DOHH2 (cell line): ENCODE data around the gene CRISPLD2.

Source experiments
- EZH2phosphoT487 ChIP-seq: fragments of 200-600 bp; sonication (generic); IDR thresholded peaks from 2 replicates; pipeline ENCODE4 v1.6.1; 2017; ENCODE audit warnings: borderline replicate concordance, mild to moderate bottlenecking, antibody characterized with exemption, low read length, moderate library complexity, mixed read lengths
- TF ChIP-seq, protein P1 (sequence below): fragments of 200-600 bp; sonication (generic); IDR thresholded peaks from one replicate; pipeline ENCODE4 v1.5.1; 2014; ENCODE audit warnings: antibody characterized with exemption, mild to moderate bottlenecking, low read depth, low read length; ENCODE audit not compliant: poor library complexity, severe bottlenecking

DNA sequence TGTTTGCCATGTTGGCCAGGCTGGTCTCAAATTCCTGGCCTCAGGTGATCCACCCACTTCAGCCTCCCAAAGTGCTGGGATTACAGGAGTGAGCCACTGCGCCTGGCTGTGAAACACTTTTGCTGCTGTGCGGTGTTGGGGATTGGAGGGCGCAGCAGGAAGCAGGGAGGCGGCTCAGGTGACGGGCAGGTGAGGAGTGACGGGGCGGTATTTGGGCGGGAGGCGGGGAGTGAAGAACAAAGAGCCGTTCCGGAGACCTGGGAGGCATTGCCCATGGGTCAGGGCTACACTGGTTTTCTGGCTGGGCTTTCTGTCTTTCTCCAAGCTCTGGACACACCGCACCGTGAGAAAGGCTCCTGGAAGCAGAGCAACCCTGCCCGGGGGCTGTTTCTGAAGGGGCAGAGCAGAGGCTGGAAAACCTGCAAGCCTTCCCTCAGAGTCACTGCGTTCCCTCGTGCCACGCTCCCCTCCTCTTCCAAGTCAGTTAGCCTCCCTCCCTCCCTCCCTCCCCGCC lies 22.1 kb downstream of the CRISPLD2 start:
- TF ChIP-seq, protein P1, sequence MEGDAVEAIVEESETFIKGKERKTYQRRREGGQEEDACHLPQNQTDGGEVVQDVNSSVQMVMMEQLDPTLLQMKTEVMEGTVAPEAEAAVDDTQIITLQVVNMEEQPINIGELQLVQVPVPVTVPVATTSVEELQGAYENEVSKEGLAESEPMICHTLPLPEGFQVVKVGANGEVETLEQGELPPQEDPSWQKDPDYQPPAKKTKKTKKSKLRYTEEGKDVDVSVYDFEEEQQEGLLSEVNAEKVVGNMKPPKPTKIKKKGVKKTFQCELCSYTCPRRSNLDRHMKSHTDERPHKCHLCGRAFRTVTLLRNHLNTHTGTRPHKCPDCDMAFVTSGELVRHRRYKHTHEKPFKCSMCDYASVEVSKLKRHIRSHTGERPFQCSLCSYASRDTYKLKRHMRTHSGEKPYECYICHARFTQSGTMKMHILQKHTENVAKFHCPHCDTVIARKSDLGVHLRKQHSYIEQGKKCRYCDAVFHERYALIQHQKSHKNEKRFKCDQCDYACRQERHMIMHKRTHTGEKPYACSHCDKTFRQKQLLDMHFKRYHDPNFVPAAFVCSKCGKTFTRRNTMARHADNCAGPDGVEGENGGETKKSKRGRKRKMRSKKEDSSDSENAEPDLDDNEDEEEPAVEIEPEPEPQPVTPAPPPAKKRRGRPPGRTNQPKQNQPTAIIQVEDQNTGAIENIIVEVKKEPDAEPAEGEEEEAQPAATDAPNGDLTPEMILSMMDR = no peak
- no peak for TF ChIP-seq EZH2phosphoT487
